Measurements from ENCODE around the gene SMAD4.

GRCh38 chr18:51020536-51020935, 9.5 kb upstream of the SMAD4 start:
- TF ChIP-seq EZH2 (IDR thresholded peaks at IDR 0.05; ENCODE audit: borderline replicate concordance, low read depth, low read length, severe bottlenecking) (no peak), CTCF (IDR thresholded peaks at IDR 0.05; ENCODE audit: extremely low read depth in 1 of 2, insufficient read depth in 1 of 2, low read depth in 1 of 2, low read length in 2 of 2) (no peak), POLR2A (IDR thresholded peaks at IDR 0.05; ENCODE audit: low read depth, low read length) (no peak), MYC (IDR thresholded peaks at IDR 0.05; ENCODE audit: low read depth, low read length) (no peak), POLR2AphosphoS5 (IDR thresholded peaks at IDR 0.05; ENCODE audit: insufficient read depth, low read depth, low read length) (no peak), MAX (IDR thresholded peaks at IDR 0.05; ENCODE audit: insufficient read depth, insufficient read length) (no peak), JUN (IDR thresholded peaks at IDR 0.05; ENCODE audit: borderline replicate concordance, insufficient read depth, insufficient read length, low read depth) (no peak)
